GM04503 (cell line): Measurements from ENCODE around the gene INO80.
"Not testable (repeated sequence)": the region's sequence is repeated elsewhere in the genome, so short reads cannot be mapped to it uniquely, and the experiment has no call there.

ENCODE experiments used
- DNase-seq: peaks from one replicate; pipeline ENCODE4 v3.0.0-alpha.2; 2012; ENCODE audit warnings: low read depth

The INO80 gene

DNA sequence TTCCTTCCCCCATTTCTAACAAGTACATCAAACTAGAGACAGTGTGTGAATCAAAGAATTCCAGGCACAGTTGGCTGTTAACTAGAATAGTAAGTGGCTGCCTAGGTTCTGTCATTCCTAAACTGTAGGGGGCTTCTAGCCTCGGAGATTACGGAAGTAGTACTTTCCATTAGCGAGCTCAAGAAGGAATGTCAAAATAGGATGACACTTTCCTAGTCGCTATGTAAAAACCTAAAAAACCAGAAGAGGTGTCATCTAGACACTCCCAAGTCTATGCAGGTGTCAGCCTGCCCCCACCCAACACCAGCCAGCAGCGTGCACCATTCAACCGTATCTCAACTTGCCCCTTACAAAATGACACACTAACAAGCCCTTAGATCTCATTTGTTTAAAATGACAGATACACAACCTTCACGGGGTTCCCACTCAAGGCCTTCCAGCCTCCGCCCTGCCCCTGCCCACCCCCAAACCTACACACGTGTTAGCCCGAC is 874 bp downstream of the INO80 start:
- no peak for DNase-seq

DNA sequence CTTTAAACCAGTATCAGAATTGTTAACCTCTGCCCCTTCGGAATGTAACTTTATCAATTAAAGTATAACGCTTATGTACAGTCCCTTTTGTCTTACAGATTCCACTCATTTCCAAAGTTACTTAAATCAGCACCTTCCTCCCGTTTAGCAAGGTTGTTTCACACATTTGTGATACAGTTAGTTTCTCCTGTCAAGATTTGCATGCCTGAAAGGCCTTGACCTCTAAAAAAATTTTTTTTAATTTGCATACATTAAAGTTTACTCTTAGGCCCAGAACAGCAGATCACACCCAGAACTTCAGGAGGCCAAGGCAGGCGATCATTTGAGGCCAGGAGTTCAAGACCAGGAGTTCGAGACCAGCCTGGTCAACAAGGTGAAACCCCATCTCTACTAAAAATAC is 9.1 kb downstream of the INO80 start:
- no peak for DNase-seq

DNA sequence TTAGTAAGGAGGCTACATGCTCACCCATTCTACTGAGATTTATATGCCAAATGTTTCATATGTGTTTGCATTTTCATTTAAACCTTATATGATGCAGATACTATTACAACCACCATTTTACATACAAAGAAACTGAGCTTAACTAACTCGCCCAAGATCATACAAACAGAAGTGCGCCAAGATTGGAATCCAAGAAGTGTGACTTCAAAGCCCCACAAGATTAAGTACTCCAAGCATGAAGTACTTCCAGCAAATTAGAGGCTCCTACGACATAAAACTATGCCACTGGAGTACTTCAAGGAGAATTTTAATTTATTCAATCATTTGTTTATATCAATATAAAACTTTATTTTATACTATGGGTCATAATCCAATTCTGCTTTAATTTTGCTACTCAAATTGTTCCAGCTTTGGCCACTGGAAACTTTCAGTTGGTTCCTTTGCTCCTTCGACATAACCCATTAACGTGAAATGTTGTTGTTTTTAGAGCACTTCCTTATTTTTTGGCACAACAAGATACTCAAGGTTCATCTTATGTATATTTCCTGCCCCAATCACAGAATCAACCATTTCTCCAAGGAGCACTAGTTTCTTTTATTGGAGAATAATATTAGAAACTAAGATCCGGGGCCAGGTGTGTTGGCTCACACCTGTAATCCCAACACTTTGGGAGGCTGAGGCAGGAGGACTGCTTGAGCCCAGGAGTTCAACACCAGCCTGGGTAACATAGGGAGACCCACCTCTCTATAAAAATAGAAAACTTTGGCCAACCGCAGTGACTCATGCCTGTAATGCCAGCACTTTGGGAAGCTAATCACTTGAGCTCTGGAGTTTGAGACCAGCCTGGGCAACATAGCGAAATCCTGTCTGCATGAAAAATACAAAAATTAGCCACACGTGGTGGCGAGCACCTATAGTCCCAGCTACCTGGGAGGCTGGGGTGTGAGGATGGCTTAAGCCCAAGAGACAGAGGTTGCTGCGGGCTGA is 10.4 kb downstream of the INO80 start:
- no peak for DNase-seq

DNA sequence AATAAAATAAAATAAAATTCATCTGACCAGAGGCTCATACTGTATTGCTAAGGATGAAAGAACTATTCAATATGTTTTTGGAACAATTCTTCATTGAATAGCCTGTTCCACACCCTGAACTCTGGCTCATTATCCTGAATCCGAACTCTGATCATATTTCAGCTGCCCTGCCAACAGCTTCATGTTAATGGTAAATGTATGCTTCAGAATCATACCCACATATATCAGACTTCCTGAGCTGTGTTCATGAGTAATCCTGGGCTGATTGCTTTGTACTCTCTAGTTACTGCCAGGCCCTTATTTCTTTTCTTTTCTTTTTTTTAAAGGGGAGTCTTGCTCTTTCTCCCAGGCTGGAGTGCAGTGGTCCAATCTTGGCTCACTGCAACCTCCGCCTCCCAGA is 11.8 kb downstream of the INO80 start:
- no peak for DNase-seq

DNA sequence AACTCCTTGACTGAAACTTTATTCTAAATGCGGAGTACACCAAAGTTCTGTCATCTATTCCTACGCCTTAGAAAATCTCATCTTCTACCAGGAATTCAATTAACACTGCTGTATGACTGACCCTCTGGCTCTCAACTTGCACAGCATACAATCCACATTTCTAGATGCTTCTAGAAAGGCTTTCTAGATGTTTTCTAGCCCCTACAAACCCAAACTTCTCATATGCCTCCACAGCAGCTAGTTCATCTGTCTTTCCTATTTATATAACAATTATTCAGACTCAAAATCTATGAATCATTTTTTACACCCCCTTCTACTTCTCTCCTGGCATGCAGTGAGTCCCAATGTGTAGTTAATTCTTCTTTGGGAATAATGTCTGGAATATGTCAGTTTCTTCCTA is 13.2 kb downstream of the INO80 start:
- DNase-seq: no peak

DNA sequence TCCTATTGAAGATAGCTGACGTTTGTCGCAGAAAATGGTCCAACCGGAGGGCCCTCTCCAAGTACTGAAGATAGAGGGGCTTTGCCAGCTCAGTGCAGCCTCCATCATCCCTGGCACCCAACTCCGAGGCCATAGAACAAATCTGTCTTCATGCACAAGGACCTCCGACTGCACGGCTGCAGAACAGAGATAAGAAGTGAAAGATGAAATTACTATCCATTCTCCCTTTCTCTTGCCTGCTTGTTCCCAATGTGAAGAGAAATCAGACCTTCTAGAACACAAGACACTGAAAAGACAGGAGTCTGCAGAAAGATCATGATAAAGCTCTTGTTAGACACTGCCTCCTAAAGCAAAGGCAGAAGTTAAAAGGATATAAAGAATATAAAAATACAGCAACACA is 19.9 kb downstream of the INO80 start:
- DNase-seq: no peak

DNA sequence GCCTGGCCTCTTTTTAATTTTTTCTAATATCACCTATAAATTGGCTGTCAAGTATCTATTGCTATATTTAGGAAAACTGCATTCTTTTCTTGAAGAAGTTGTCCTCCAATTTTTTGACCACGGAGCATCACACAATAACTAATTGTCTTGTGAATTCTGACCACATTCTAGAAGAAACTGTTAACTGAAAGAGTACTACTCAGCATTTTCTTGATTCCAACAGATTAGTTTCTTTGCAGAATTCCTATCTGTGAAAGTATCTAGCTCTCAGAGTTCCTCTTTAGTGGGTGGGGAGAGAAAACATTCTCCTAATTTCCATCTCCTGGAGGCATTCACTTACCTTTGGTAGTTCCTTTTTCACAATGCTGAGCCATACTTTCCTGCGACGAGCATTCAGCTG is 31.1 kb downstream of the INO80 start:
- no peak for DNase-seq

DNA sequence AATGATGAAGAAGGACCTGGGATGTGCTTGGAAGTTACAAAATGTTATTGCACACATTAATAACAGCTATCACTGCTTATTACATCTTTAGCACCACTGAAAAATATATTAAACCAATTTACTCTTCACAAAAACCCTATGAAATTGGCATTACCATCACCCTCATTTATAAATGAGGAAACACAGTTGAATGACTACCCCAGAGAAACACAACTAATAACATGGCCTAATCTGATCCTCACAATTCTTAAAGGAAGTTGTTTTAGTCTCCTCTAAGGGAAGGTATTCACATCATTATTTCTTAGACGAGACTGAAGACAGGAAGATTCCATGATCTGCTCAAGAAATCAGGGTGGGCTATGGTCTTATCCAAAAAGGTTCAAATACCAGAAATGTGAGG is 35.9 kb downstream of the INO80 start:
- DNase-seq: no peak

DNA sequence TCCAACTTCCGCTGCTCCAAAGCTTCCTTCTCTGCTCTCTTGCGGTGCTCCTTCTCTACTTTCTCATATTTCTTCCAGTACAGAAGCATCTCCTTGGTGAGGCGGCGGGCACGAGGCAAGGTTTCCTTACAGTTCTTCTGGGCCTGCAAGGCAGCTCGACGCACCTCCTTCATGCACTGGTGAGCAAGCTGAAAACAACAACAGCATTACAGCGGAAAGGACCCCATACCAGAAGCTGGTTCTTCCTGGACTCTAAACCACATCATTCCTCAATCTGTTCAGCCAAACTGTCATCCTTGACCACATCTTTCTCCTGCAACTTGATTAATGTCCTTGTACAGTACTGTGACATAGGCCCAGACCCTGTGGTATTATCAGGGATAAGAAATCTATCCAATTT is 36.4 kb downstream of the INO80 start:
- no peak for DNase-seq

DNA sequence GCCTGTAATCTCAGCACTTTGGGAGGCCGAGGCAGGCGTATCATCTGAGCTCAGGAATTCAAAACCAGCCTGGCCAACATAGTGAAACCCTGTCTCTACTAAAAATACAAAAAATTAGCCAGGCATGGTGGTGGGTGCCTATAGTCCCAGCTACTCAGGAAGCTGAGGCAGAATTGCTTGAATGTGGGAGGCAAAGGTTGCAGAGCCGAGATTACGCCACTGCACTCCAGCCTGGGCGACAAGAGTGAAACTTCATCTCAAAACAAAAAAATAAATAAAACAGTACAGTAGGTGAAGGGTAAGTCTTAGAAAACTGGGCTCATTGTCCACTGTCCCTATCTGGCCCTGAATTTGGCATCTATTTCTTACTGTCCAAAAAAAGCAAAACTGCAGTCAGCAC is 37.2 kb downstream of the INO80 start:
- DNase-seq: not testable (repeated sequence)

DNA sequence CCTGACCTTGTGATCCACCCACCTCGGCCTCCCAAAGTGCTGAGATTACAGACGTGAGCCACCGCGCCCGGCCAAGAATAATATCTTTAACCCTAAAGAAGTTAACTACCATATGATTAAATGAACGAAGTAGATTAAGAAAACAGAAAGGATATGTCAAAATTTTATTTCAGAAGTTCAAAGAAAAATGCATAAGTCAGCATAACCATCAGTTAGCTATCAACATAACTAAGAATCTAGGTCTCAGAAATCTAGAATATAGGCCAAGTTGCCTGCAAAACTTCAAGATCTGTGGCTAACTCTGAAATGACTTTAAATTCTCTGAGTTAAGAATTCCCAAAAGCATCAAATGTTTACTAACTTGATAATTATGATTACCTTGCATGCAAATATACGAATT is 38.0 kb downstream of the INO80 start:
- DNase-seq: no peak

DNA sequence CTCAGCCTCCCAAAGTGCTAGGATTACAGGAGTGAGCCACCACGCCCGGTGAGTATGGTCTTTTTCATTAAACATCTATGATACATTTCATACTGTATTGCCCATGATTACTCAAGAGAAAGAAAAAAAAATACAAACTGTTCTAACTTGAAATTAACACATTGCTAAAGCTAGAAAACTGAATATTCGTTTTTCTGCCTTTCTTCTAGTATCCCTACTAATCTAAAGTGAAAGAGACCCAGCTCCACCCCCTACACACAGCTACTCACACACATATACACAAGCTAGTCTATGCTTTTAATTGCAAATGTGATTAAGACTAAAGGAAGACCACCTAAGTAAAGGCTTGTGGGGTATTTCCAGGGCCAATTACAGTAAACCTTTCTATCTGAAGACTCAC is 43.1 kb downstream of the INO80 start:
- DNase-seq: no peak

DNA sequence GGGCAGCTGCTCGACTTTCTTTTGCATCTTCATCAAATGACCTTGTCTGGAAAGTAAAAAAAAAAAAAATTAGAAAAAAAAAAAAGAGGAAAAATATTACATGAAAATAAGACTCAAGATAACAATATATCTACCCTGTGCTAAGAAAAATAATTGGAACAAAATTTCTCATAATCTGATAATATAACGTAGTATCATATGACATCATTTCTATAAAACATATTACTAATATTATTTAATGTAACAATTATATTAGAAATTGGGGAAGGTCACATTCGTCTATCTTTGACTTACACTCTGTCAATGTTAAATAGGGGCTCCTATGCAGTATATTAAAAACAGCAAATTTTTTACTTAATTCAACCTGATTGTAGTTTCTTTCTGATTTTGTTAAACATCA is 44.1 kb downstream of the INO80 start:
- DNase-seq: no peak

DNA sequence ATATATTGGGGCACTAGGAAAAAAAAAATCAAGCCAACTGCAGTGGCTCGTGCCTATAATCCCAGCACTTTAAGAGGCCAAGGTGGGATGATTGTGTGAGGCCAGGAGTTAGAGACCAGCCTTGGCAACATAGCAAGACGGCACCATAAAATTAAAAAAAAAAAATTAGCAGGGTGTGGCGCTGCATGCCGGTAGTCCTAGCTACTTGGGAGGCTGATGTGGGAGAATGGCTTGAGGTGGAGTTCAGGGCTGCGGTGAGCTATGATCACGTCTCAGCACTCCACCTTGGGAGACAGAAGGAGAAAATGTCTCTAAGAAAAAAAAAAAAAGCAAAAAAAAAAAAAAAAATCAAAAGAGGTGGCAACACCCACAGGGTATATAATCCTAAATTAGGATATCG is 49.6 kb downstream of the INO80 start:
- no peak for DNase-seq

DNA sequence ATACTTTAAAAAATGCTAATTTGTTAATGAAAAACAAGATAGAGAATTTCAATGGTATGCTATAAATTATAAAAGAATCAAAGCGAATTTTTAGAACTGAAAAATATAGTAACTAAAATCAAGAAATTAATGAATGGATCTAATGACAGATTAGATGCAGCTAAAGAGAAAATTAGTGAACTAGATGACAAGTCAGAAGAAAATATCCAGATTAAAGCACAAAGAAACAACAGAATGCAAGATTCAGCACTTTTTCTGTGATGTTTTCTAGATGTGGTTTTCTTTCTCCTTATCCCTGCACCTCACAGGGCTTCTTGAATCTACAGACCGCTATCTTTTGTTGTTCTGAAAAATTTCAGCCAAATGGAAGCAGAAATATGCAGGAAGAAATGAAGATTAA is 54.4 kb downstream of the INO80 start:
- DNase-seq: no peak

DNA sequence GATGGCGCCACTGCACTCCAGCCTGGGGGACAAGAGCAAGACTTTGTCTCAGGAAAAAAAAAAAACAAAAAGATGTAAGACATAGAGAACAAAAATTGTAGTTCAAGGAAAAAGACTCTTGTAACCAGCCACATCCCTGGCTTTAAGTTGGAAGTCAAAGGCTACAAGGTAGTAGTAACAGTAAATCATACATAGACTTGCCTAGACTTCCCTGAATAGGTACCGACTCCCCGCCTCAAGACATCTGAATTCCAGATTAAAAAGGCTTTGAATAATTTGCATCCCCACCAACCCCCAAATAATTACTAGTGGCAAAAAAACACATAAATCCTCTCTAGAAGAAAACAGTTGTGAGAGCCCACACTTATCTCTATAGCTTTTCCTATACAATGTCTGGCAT is 55.6 kb downstream of the INO80 start:
- DNase-seq: no peak

DNA sequence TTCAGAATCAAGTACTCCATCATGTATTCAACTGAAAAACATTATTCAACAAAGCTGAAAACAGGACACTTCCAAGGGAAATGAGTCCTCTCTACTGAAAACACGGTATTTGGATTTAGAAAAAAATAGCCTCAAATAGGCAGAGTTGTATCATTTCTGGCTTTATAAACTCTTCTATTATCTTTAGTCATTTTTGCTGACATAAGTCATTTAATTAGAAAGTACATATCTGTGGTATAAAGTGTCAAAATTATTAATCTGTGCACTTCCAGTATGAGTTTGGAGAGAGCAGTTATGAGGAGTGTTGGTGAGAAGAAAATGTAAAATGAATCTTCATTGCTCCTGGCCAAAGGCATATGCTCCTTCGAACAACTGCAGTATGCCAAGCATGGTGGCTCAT is 59.3 kb downstream of the INO80 start:
- no peak for DNase-seq

DNA sequence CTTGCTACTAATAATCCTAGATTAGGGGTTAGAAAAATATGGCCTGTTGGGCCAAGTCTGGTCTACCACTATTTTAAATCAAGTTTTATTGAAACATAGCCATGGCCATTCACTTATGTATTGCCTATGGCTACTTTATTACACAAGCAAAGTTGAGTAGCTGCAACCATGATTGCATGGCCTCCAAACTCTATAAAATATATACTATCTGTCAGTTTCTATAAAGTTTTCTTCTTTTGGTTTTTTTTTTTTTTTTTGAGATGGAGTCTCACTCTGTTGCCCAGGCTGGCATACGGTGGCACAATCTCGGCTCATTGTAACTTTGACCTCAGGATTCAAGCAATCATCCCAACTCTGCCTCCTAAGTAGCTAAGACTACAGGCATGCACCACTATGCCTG is 60.4 kb downstream of the INO80 start:
- no peak for DNase-seq

DNA sequence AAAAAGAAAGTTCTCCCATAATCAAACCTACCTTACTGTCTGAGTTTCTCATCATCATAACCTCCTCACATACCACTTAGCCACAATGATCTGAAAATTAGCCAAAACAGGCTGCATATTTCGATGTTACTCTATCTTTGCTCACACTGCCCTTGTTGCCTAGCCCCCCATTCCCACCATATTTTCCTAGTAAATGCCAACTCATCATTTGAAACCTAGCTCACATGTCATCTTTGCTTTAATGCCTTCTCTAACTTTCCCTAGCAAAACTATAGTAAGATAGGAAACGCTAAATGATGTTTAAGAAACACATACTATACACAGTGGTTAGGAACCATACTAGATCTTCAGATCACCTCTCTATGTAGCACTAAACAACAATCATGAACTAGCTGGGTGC is 64.9 kb downstream of the INO80 start:
- no peak for DNase-seq

DNA sequence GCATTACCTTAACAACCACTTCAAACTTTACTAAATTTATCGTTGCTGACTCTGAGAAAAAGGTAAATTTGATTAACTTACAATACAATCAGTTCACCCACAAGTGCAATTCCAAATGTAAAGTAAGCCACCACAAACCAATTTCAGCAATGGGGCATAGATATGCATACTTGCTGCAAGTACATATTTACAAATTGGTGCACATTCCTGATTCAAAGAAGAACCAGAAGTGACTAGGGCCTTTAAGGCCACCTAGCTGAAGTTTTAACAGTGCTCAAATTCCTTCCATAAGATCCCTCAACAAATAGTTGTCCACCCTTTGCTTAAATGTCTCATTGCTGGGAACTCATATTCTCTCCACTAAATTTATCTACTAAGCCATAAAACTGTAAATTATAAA is 67.2 kb downstream of the INO80 start:
- DNase-seq: no peak

DNA sequence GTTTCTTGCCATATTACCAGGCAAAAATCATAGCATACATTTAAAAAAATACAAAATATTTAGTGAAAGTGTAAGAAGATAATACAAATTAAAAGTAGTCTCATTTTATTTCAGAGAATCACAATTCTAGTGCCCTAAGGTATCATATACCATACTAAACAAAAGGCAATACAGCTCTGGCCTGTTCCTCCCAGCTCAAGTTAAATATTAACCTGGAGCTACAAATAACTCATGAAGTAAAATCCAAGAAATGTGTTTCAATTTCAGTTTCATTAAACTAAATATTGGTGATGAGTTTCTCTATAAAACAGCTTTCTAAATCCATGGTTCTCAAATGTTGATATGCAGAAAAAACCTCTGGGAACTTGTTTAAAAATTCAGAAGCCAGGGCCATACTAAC is 67.7 kb downstream of the INO80 start:
- no peak for DNase-seq

DNA sequence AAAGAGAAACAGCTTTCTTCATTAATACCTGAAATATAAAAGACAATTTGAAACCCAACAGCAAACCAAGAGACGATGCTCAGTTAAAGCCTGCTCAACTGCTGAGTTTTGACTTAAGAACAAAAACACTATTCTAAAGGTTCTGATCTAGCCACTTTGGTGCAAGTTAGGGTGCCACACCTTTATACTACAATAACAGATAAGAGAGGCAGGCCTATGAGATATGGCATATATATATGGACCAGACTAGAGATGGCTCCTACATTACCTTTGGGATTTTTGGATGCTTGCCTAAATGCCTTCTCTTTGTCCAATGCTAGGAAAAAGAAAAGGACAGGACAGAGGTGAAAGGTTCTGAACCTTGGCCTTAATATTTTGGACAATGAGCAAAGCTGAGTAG is 68.6 kb downstream of the INO80 start:
- no peak for DNase-seq

DNA sequence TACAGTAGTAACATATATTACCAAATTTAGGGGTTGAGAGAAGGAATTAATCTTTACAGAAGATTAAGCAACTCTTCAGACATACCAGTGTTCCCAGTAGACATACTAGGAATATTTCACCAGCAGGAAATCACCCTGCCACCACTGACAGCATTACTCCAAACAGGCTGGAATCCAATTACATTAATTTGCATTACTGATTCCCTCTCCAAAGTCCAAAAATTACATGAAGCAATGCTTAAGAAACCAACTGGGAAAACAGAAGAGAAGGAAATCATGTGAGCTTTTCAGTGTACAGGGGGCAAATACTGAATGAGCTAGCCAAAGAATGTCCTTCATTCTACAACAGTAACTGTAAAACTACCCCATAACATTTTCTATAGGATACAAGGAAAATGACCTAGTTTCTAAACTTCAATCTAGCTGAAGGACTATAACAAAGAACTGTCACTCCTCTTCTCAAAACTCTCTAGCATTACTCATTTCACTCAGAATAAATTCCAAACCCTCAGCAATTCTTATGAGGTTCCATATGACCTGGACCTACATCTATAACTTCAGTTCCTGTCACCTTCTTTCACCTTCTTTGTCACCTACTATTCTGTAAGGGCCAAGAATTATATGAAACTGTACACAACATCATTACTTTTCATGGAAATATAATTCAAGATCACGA is 72.7 kb downstream of the INO80 start:
- DNase-seq: peak; percentile 56
